ENCODE results near the gene PTPRM.

PTPRM gene

DNA sequence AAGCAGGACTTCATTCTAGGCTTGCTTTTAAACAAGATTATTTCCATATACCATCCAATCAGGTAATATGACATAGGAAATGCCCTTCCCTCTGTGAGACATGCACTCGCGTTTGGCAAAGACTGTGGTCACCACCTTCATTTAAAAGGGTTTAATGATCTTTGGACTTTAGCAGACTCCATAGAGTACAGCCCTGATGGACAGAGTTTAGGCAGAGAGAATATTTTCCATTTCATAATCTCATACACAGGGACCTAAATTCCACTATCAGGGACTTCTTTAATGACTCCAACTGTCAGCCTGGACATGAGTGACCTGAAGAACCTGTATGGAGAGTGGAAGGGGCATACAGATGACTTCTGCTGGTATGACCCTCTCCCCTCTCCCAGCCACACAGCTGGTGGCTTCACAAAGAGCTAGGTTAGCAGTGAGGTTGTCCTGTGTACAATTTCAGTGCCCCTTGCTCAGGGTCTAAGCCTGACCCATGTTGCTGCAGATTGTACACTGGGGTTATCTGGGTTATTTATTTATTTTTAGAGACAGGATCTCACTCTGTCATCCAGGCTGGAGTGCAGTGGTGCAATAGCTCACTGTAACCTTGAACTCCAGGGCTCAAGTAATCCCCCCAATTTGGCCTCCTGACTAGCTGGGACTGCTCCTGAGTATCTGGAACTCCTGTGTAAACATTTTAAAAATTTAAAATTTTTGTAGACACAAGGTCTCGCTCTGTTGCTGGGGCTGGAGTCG is 59.2 kb downstream of the PTPRM start:
- H3K36me3 ChIP-seq (ENCODE audit: insufficient read depth, low read length) = no peaks in the 10 kb centered on the region
- no peaks in the 10 kb centered on the region for H4K20me1 ChIP-seq (ENCODE audit: insufficient read depth, low read length, poor library complexity, severe bottlenecking)
- TF ChIP-seq, protein P1, sequence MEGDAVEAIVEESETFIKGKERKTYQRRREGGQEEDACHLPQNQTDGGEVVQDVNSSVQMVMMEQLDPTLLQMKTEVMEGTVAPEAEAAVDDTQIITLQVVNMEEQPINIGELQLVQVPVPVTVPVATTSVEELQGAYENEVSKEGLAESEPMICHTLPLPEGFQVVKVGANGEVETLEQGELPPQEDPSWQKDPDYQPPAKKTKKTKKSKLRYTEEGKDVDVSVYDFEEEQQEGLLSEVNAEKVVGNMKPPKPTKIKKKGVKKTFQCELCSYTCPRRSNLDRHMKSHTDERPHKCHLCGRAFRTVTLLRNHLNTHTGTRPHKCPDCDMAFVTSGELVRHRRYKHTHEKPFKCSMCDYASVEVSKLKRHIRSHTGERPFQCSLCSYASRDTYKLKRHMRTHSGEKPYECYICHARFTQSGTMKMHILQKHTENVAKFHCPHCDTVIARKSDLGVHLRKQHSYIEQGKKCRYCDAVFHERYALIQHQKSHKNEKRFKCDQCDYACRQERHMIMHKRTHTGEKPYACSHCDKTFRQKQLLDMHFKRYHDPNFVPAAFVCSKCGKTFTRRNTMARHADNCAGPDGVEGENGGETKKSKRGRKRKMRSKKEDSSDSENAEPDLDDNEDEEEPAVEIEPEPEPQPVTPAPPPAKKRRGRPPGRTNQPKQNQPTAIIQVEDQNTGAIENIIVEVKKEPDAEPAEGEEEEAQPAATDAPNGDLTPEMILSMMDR (conservative IDR thresholded peaks at IDR 0.05; ENCODE audit: low read length) = no peak
- no peak for TF ChIP-seq EZH2phosphoT487 (IDR thresholded peaks at IDR 0.05; ENCODE audit: borderline replicate concordance)
- H2AFZ ChIP-seq (ENCODE audit: low read length) = no peak overlapping the region
- no peak overlapping the region for H3K4me3 ChIP-seq (ENCODE audit: low read length, poor library complexity, severe bottlenecking)
- H3K79me2 ChIP-seq (ENCODE audit: insufficient read depth, low read length) = no peaks in the 10 kb centered on the region
- no peak overlapping the region for H3K4me2 ChIP-seq (ENCODE audit: low read depth, low read length, poor library complexity, severe bottlenecking)
- no peaks in the 10 kb centered on the region for H3K4me1 ChIP-seq (ENCODE audit: insufficient read depth, low read length, poor library complexity, severe bottlenecking)
- no peaks in the 10 kb centered on the region for H3K9me2 ChIP-seq (replicated peaks; ENCODE audit: low read depth, low read length)
- no peaks in the 10 kb centered on the region for H3F3A ChIP-seq (ENCODE audit: low read depth)
- H3K27me3 ChIP-seq (ENCODE audit: insufficient read depth, low read length, poor library complexity, severe bottlenecking) = no peaks in the 10 kb centered on the region
- H3K9me3 ChIP-seq (ENCODE audit: insufficient read depth, low read depth, low read length) = no peaks in the 10 kb centered on the region
- H3K9ac ChIP-seq (ENCODE audit: low read depth, low read length, poor library complexity, severe bottlenecking) = no peak overlapping the region

DNA sequence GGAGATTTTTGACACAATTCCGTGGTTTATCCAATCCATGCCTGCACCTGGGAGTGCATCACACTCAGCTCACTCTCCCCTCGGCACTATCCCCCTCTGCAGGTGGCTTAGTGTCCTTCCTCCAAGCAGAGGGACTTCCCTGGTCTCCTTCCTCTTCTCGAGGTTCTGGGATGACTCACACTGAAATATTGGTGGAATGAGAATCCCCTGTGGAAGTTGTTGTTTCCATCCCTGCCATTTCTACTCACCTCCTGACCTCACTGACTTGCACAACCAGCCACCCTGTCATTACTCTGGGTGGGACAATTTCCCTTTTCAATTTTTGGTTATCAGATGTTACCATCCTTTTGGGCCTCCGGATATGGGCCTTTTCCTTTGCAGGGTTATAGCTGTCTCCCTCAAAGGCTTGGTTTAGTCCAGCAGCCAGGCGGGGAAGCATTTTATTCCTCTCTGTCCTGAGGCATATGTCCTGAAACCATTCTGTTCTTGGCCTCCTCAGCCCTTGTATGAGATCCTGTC is 59.9 kb downstream of the PTPRM start:
- H3K4me2 ChIP-seq (ENCODE audit: low read depth, low read length, poor library complexity, severe bottlenecking) = no peak overlapping the region
- H3K9ac ChIP-seq (ENCODE audit: low read depth, low read length, poor library complexity, severe bottlenecking) = no peak overlapping the region
- H3K27me3 ChIP-seq (ENCODE audit: insufficient read depth, low read length, poor library complexity, severe bottlenecking) = no peaks in the 10 kb centered on the region
- no peaks in the 10 kb centered on the region for H3K36me3 ChIP-seq (ENCODE audit: insufficient read depth, low read length)
- H3K9me3 ChIP-seq (ENCODE audit: insufficient read depth, low read depth, low read length) = no peaks in the 10 kb centered on the region
- no peaks in the 10 kb centered on the region for H3K4me1 ChIP-seq (ENCODE audit: insufficient read depth, low read length, poor library complexity, severe bottlenecking)
- H3K9me2 ChIP-seq (replicated peaks; ENCODE audit: low read depth, low read length) = no peaks in the 10 kb centered on the region
- no peaks in the 10 kb centered on the region for H4K20me1 ChIP-seq (ENCODE audit: insufficient read depth, low read length, poor library complexity, severe bottlenecking)
- no peak overlapping the region for H2AFZ ChIP-seq (ENCODE audit: low read length)
- no peaks in the 10 kb centered on the region for H3K79me2 ChIP-seq (ENCODE audit: insufficient read depth, low read length)
- H3F3A ChIP-seq (ENCODE audit: low read depth) = no peaks in the 10 kb centered on the region
- TF ChIP-seq, protein P1 (conservative IDR thresholded peaks at IDR 0.05; ENCODE audit: low read length) = no peak
- TF ChIP-seq EZH2phosphoT487 (IDR thresholded peaks at IDR 0.05; ENCODE audit: borderline replicate concordance) = no peak
- H3K4me3 ChIP-seq (ENCODE audit: low read length, poor library complexity, severe bottlenecking) = no peak overlapping the region

DNA sequence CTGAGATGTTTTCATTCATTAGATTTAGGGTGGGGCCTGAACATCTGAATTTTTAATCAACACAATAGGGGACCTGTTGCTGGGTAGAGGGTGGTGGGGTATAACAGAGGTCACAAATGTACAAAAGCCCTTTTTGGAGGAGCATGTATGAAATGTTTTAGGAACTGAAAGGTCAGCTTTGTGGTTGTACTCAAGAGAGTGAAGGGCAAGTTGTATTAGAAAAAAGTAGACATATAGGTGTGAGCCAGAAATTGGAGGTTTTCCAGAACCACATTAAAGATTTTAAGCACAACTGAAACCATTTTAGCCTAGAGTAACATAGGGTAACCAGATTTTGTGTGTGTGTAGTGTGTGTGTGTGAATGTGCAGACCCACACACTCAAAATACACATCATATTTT is 62.3 kb downstream of the PTPRM start:
- no peaks in the 10 kb centered on the region for H3K9me2 ChIP-seq (replicated peaks; ENCODE audit: low read depth, low read length)
- H3K27me3 ChIP-seq (ENCODE audit: insufficient read depth, low read length, poor library complexity, severe bottlenecking) = no peaks in the 10 kb centered on the region
- H2AFZ ChIP-seq (ENCODE audit: low read length) = no peak overlapping the region
- H3F3A ChIP-seq (ENCODE audit: low read depth) = no peaks in the 10 kb centered on the region
- H3K79me2 ChIP-seq (ENCODE audit: insufficient read depth, low read length) = no peaks in the 10 kb centered on the region
- no peaks in the 10 kb centered on the region for H3K4me1 ChIP-seq (ENCODE audit: insufficient read depth, low read length, poor library complexity, severe bottlenecking)
- no peak overlapping the region for H3K4me2 ChIP-seq (ENCODE audit: low read depth, low read length, poor library complexity, severe bottlenecking)
- H3K36me3 ChIP-seq (ENCODE audit: insufficient read depth, low read length) = no peaks in the 10 kb centered on the region
- no peaks in the 10 kb centered on the region for H4K20me1 ChIP-seq (ENCODE audit: insufficient read depth, low read length, poor library complexity, severe bottlenecking)
- no peak overlapping the region for H3K4me3 ChIP-seq (ENCODE audit: low read length, poor library complexity, severe bottlenecking)
- TF ChIP-seq, protein P1 (conservative IDR thresholded peaks at IDR 0.05; ENCODE audit: low read length) = no peak
- no peak for TF ChIP-seq EZH2phosphoT487 (IDR thresholded peaks at IDR 0.05; ENCODE audit: borderline replicate concordance)
- no peaks in the 10 kb centered on the region for H3K9me3 ChIP-seq (ENCODE audit: insufficient read depth, low read depth, low read length)
- H3K9ac ChIP-seq (ENCODE audit: low read depth, low read length, poor library complexity, severe bottlenecking) = no peak overlapping the region

Measured in Loucy (cell line).